ENCODE measurements around the gene TKTL1.
"Not testable (repeated sequence)": the region's sequence is repeated elsewhere in the genome, so short reads cannot be mapped to it uniquely, and the experiment has no call there.

Gene TKTL1

GRCh38 chrX:154309041-154309775 is 13.6 kb downstream of the TKTL1 start:
- no peak for DNase-seq (ENCODE audit: low spot score)

DNA sequence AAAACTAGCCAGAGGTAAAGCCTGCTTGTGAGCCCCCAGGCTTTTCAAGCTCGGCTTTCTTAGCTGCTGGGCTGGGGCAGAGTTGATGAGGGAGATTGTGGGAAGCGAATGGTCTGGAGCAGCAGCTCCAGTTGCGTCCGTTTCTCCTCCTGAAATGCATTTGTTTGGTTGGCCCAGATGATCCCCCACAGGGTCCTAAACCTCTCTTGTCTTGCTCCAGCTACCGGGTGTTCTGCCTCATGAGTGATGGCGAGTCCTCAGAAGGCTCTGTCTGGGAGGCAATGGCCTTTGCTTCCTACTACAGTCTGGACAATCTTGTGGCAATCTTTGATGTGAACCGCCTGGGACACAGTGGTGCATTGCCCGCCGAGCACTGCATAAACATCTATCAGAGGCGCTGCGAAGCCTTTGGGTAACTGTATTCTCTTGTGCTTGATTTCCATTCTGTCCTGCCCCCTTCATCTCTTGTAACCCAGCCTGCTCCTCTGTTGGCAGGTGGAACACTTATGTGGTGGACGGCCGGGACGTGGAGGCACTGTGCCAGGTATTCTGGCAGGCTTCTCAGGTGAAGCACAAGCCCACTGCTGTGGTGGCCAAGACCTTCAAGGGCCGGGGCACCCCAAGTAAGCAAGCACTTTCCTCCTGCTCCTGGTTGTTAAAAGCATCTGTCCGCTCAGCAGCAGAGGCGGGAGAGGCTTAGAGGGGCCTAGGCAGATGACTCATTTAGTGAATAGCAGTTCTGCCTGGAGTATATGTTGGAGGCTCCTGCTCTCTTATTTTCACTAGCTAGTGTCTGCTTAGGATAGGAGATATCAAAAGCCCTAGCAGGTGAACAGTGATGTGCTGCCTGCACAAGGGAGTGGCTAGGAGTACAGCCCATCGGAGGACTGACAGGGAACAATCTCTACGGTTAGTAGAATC is 15.3 kb downstream of the TKTL1 start:
- DNase-seq (ENCODE audit: low spot score) = no peak

- DNase-seq (ENCODE audit: low spot score) = no peak
Measured at GRCh38 chrX:154312116-154312515, 16.5 kb downstream of the TKTL1 start.

GRCh38 chrX:154313147-154313546 is 17.6 kb downstream of the TKTL1 start:
- DNase-seq (ENCODE audit: low spot score) = no peak

- DNase-seq (ENCODE audit: low spot score) = no peak
Measured at GRCh38 chrX:154315416-154315815, 19.8 kb downstream of the TKTL1 start.

- DNase-seq (ENCODE audit: low spot score) = peak; percentile 3
Measured at GRCh38 chrX:154317391-154317995, 21.9 kb downstream of the TKTL1 start.

- DNase-seq (ENCODE audit: low spot score) = no peak
Measured at GRCh38 chrX:154320406-154320805, 24.8 kb downstream of the TKTL1 start.

DNA sequence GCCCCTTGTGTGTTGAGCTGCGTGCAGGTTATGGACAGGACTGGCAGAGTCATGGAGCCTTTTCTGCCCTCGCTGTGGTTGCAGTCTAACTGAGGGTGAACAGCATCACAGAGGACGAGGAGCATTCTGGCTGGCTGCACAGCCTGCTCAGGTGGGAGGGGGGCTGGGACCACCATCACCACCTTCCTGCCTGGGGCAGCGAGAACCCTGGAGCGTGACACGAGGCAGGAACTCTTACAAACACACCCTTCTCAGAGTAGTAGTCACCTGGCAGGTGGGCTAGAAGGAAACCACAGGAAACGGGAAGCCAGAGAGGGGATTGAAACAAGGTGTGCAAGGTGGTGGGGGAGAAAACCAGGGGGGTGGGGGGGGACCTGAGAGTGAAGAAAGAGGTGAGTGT is 25.6 kb downstream of the TKTL1 start:
- no peak for DNase-seq (ENCODE audit: low spot score)

DNA sequence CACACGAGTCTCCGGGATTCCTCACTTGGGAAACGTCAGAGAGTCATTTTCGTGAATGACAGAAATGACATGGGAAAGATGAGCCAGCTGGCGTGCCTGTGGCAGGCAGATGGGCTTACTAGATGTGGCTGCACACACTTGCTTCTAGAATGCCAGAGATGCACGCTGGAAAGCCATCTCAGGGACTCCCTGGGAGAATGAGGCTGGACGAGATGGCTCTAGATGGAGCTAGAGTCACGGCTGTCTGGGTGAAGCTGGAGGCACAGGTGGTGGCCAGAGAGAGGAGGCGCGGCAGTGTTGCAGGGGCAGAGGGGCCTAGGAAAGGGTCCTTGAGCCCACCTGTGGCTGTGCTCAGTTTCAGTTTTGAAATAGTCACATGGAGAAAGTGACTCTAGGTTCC is 26.0 kb downstream of the TKTL1 start:
- DNase-seq (ENCODE audit: low spot score) = no peak

DNA sequence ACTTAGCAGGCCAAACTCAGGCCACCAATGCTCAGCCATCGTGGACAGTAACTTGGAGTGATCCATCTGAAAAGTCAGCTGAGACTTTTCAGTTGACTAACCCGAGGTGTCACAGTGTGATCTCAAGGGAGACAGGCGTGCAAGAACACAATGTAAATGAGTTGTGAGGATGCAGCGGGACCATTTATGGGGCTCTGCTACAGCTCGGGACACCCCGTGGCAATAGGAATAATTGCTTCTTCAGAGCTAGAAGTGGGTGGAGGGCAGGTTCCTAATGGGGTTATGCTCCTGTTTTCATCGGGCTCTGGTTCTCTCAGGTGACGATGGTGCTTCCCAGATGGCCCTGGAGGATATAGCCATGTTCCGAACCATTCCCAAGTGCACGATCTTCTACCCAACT is 27.3 kb downstream of the TKTL1 start:
- no peak for DNase-seq (ENCODE audit: low spot score)

DNA sequence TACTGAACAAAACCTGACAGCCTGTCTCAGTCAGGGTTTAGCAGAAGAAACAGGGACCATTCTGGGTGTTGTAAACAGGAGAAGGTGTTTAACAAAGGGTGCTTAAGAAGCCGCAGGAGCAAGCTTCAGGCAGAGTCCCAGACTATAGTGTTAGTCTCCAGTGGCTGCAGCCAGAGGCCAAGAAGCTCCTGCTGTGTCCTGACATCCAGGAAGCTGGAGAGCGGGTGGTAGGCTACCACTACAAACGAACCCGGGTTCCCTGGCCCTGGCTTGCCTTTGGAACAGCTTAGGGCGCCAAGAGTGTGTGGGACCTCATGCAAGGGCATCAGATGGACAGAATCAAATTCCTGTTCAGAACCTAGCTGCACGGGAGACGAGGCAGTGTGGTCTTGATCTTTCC is 27.9 kb downstream of the TKTL1 start:
- DNase-seq (ENCODE audit: low spot score) = no peak

DNA sequence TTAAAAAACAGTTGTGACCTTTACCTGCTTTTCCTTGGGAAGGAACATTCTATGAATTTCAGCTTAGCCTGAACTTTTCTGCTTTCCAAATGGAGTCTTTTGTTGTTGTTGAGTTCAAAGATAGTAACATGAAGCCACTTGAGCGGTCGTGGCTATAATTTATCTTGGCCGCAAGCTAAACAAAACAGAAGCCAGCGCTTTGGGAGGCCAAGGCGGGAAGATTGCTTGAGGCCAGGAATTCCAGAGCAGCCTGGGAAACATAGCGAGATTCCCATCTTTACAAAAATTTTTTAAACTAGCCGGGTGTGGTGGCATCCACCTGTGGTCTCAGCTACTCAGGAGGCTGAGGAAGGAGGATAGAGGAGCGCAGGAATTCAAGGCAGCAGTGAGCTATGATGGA is 29.9 kb downstream of the TKTL1 start:
- DNase-seq (ENCODE audit: low spot score) = no peak

DNA sequence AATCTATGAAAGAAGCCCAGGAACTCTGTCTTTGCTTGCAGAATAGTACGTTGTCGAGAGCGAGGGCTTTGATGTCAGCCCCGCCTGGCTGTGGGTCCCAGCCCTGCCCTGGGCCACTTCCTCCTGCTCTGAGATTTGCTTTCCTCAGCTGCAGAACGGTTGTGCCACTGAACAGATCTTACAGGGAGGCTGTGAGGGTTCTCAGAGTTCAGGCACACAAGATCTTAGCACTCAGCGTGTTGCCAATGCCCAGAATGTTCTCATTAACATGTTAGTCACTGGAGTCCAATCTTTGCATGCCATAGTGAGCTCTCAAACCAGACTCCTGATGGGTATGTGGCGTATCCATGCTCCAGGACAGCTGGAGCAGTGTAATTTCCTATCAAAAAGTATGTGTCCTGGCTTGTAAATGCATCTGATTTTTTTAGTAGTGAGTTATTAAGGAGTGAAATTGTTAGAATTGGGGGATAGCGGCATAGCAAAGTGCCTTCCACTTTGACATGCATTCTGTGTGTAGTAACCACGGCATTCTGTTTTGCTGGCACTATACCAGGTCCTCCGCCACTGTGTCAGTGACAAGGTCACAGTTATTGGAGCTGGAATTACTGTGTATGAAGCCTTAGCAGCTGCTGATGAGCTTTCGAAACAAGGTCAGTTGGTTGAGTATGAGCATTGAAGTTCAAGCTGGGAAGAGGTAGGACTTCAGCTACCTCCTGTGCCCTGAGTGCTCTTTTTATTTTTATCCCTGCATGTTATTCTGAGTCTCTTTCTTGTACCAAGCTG is 31.6 kb downstream of the TKTL1 start:
- DNase-seq (ENCODE audit: low spot score) = no peak

DNA sequence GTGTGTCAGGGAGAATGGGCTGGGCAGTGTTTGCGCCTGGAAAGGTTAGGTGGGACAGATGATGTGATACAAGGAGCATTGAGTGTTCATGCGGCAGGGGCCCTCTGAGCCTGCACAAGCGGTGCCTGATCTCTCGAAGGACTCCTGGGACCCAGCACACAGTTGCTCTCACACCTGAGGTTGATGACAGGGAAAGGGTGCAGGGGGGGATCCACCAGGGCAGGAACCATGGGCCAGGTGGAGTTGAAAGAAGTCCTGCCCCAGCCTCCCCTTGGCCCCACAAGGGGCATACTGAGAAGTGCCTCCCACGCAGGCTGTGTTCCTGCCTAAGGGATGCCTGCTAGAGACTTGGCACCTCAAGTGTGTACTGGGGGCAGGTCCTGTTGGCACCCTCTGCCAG is 33.1 kb downstream of the TKTL1 start:
- no peak for DNase-seq (ENCODE audit: low spot score)

DNA sequence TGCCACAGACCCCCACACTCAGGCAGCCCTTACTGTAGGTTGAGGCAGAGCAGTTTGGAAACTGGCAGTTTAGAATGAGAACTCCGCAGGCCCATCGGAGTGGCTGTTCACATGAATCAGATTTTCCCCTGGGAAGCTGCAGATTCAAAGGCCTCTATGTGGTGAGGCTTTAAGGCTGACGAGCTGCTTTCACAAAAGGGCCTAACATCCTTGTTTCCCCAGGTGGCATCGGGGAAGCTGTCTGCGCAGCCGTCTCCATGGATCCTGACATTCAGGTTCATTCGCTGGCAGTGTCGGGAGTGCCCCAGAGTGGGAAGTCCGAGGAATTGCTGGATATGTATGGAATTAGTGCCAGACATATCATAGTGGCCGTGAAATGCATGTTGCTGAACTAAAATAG is 33.7 kb downstream of the TKTL1 start:
- no peak for DNase-seq (ENCODE audit: low spot score)

GRCh38 chrX:154332561-154332960 is 37.0 kb downstream of the TKTL1 start:
- DNase-seq (ENCODE audit: low spot score) = no peak

GRCh38 chrX:154333116-154333515 is 37.5 kb downstream of the TKTL1 start:
- no peak for DNase-seq (ENCODE audit: low spot score)

- DNase-seq (ENCODE audit: low spot score) = no peak
Measured at GRCh38 chrX:154333837-154334271, 38.3 kb downstream of the TKTL1 start.

- DNase-seq (ENCODE audit: low spot score) = no peak
Measured at GRCh38 chrX:154334496-154334895, 38.9 kb downstream of the TKTL1 start.

DNA sequence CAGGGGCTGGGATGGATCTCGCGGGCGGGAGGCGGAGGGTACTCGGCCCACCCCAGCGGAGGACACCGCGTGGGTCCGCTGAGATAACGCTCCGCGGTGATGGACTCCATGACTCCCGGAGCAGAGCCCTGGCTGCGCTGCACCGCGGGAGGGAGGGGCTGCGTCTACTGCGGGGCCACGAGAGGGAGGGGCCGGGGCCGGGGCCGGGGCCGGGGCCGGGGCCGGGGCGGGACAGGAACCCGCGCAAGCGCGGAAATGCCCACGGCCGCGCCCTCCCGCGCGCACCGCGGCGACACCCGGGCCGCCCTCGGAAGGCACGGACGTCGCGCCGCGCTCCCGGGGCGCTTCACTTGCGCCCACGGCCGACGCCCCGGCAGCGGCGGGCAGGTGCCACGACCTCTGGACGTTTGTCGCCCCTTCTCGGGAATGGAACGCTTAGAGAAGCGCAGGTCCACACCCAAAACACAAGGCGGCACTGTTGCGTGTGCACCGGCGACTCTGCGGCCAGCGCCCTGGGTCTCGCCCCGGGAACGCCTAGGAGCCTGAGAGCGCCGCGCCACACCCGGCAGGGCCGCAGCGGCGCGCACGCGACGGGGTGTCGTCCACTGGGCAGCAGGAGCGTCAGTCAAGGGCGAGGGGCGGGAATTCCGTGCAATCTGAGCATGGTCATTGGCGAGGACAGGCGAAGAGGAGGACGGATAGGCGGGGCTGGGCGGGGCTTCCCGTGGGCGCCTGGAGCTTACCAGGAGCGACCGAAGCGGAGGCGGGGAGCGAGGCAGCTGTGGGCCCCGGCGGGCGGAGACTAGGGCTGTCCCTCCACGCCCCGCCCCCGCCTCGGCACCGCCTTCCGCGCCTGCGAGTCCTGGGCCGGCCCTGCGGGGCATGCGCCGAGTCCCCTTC is 46.1 kb downstream of the TKTL1 start:
- DNase-seq (ENCODE audit: low spot score) = not testable (repeated sequence)

GRCh38 chrX:154343063-154343462 is 47.5 kb downstream of the TKTL1 start:
- DNase-seq (ENCODE audit: low spot score) = not testable (repeated sequence)

Data from hematopoietic multipotent progenitor cell treated with erythropoietin and hydrocortisone succinate and interleukin-3 and kit ligand, for 15 days (in vitro differentiated cells).